ENCODE data around the gene ATR. TPM values are rescaled to one million over a fixed set of nuclear protein-coding genes. Genes with fewer than 3 reads are reported as not detected.
"Not testable (repeated sequence)": the region's sequence is repeated elsewhere in the genome, so short reads cannot be mapped to it uniquely, and the experiment has no call there.

The ATR gene
- total RNA-seq, 3 donors from 2014 or later (not counting 1 experiment from before 2014, with no cell fraction given) = 39.9 to 47.9 (median 45.8) TPM

DNA sequence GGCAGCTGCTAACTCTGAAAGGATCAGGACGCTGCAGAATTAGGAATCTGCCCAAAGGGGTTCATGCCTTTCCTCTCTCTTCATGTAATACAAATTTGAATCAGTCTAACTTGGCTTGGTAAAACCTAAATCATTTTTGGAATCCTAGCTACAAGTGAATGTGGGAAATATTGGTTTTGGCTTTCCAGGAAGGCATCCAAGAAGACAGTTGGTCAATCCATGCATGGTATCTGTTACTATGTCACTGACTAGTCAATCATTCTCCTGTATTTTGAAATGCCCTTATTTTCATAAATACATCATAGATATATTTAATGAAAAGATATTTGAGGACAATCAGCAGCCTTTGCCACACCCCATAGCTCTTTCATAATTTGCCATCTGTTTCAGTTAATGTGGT, 10.2 kb upstream of the ATR start:
- Mint-ChIP-seq H3K4me1 (no peaks in the 10 kb centered on the region), H3K9me3 (no peaks in the 10 kb centered on the region), H3K27me3 (ENCODE audit: low read depth in 2 of 2) (peaks cover 13 to 21% of the 10 kb centered on the region in 2 donors), H3K36me3 (no peaks in the 10 kb centered on the region), H3K27ac (no peak overlapping the region), H3K4me3 (no peak overlapping the region)
- TF ChIP-seq, protein P1, sequence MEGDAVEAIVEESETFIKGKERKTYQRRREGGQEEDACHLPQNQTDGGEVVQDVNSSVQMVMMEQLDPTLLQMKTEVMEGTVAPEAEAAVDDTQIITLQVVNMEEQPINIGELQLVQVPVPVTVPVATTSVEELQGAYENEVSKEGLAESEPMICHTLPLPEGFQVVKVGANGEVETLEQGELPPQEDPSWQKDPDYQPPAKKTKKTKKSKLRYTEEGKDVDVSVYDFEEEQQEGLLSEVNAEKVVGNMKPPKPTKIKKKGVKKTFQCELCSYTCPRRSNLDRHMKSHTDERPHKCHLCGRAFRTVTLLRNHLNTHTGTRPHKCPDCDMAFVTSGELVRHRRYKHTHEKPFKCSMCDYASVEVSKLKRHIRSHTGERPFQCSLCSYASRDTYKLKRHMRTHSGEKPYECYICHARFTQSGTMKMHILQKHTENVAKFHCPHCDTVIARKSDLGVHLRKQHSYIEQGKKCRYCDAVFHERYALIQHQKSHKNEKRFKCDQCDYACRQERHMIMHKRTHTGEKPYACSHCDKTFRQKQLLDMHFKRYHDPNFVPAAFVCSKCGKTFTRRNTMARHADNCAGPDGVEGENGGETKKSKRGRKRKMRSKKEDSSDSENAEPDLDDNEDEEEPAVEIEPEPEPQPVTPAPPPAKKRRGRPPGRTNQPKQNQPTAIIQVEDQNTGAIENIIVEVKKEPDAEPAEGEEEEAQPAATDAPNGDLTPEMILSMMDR (IDR thresholded peaks at IDR 0.05) = no peak
- no peak overlapping the region for H3K4me3 ChIP-seq (ENCODE audit: low read length)
- DNase-seq (no peak), ATAC-seq (no peak)
- H3K36me3 ChIP-seq (ENCODE audit: control insufficient read depth, insufficient read depth, low read length) = no peaks in the 10 kb centered on the region
- H3K4me1 ChIP-seq (ENCODE audit: control insufficient read depth, insufficient read depth, low read length) = no peaks in the 10 kb centered on the region
- peaks cover 3% of the 10 kb centered on the region for H3K27me3 ChIP-seq (ENCODE audit: control insufficient read depth, insufficient read depth, low read length)
- no peak overlapping the region for H3K27ac ChIP-seq (ENCODE audit: low read length)
- intact Hi-C loops (cut with micrococcal nuclease) = no loop called here
- no peaks in the 10 kb centered on the region for H3K9me3 ChIP-seq (ENCODE audit: control insufficient read depth, insufficient read depth, low read length)
- 100% methylated on average over 1 of the region's 1 CpG for WGBS (ENCODE audit: insufficient coverage)

DNA sequence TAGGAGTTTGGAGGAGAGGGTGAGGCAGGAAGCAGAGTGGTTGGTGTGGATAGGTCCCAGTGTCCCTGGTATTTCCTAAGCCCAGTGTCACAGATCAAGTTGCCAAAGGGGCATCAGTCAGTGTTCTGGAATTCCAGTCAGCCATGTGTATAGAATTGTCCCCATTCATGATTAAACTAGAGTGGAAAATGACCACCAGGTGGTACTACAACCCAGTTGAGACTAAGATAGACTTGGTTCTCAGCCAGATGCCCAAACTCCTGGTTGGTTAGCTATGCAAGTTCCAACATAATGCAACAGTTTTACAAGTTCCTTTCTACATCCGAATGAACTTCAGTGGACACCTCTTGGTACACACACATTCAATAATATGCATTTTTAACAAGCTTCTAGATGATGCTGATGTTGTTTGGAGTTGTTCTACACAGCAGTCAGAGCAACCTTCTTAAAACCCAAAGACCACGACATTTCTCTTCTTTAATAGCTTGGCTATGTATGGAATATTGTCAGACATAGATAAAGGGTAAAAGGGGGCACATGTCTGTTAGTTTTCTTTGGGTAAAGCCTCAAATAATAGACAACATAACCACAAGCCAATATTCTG, 8.4 kb upstream of the ATR start:
- ATAC-seq (peak; percentile 49 to 70 (median 61)), DNase-seq (peak in 1 of 2 donors; percentile 75)
- H3K36me3 ChIP-seq (ENCODE audit: control insufficient read depth, insufficient read depth, low read length) = no peaks in the 10 kb centered on the region
- H3K4me3 ChIP-seq (ENCODE audit: low read length) = no peak overlapping the region
- Mint-ChIP-seq H3K4me3 (no peak overlapping the region), H3K9me3 (no peaks in the 10 kb centered on the region), H3K36me3 (no peaks in the 10 kb centered on the region), H3K4me1 (no peaks in the 10 kb centered on the region), H3K27ac (no peak overlapping the region), H3K27me3 (ENCODE audit: low read depth in 2 of 2) (peaks cover 18 to 24% of the 10 kb centered on the region in 2 donors)
- no peaks in the 10 kb centered on the region for H3K4me1 ChIP-seq (ENCODE audit: control insufficient read depth, insufficient read depth, low read length)
- TF ChIP-seq, protein P1 (IDR thresholded peaks at IDR 0.05) = peak; percentile 49
- WGBS (ENCODE audit: insufficient coverage) = no CpG with 5 or more reads among the region's 2 CpGs
- H3K27me3 ChIP-seq (ENCODE audit: control insufficient read depth, insufficient read depth, low read length) = peaks cover 3% of the 10 kb centered on the region
- H3K27ac ChIP-seq (ENCODE audit: low read length) = no peak overlapping the region
- intact Hi-C loops (cut with micrococcal nuclease) = loop anchor here (1.0 to 2.0 kb wide), 2 partner anchors 400 to 408 kb away; no protein-coding TSS in a partner anchor
- no peaks in the 10 kb centered on the region for H3K9me3 ChIP-seq (ENCODE audit: control insufficient read depth, insufficient read depth, low read length)

DNA sequence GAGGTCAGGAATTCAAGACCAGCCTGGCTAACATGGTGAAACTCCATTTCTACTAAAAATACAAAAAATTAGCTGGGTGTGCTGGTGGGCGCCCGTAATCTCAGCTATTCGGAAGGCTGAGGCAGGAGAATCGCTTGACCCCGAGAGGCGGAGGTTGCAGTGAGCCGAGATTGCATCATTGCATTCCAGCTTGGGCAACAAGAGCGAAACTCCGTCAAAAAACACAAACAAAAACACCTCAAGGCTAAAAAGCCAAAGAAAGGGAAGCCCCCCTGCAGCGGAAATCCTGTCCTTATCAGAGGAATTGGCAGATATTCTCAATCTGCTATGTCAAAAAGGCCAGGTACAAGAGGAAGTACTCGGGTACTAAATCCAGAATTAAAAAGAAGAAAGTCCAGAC, 2.5 kb upstream of the ATR start:
- WGBS (ENCODE audit: insufficient coverage) = 97% methylated on average over 11 of the region's 11 CpGs
- Mint-ChIP-seq H3K27me3 (ENCODE audit: low read depth in 2 of 2) (peaks cover 12 to 28% of the 10 kb centered on the region in 2 donors), H3K4me1 (peaks cover 31 to 34% of the 10 kb centered on the region in 2 donors)
- H3K27me3 ChIP-seq (ENCODE audit: control insufficient read depth, insufficient read depth, low read length); H3K9me3 ChIP-seq (ENCODE audit: control insufficient read depth, insufficient read depth, low read length); ATAC-seq; H3K4me3 Mint-ChIP-seq; H3K36me3 ChIP-seq (ENCODE audit: control insufficient read depth, insufficient read depth, low read length); intact Hi-C loops (cut with micrococcal nuclease); H3K9me3 Mint-ChIP-seq; DNase-seq; H3K27ac ChIP-seq (ENCODE audit: low read length); H3K4me3 ChIP-seq (ENCODE audit: low read length); H3K36me3 Mint-ChIP-seq; H3K27ac Mint-ChIP-seq: not testable (repeated sequence)
- H3K4me1 ChIP-seq (ENCODE audit: control insufficient read depth, insufficient read depth, low read length) = peaks cover 14% of the 10 kb centered on the region

DNA sequence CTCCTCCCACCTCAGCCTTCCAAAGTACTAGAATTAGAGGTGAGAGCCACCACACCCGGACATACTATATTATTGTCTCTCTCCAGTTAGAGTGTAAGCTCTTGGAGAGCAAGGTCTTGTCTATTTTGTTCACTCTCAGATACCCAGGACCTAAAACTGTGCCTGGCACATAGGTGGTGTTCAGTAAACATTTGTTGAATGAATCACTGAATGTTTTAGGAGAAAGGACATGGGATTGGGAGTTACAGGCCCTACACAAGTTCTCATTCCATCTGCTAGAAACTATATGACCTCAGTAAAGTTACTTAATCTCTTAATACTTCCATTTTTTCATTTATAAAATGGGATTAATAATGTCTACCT, 1.5 kb upstream of the ATR start:
- H3K4me3 Mint-ChIP-seq = peak overlapping the region; percentile 96
- TF ChIP-seq, protein P1 (IDR thresholded peaks at IDR 0.05) = no peak
- H3K4me1 Mint-ChIP-seq = peaks cover 41 to 44% of the 10 kb centered on the region in 2 donors

More for the DNA sequence above, 1.5 kb upstream of the ATR start:
- 100% methylated on average over 1 of the region's 1 CpG for WGBS (ENCODE audit: insufficient coverage)
- peaks cover 5% of the 10 kb centered on the region for H3K36me3 ChIP-seq (ENCODE audit: control insufficient read depth, insufficient read depth, low read length)
- H3K4me3 ChIP-seq (ENCODE audit: low read length) = no peak overlapping the region
- ATAC-seq (no peak), DNase-seq (no peak)
- H3K27ac Mint-ChIP-seq = peak overlapping the region; percentile 94 to 97
- peaks cover 3% of the 10 kb centered on the region for H3K27me3 ChIP-seq (ENCODE audit: control insufficient read depth, insufficient read depth, low read length)
- no peaks in the 10 kb centered on the region for H3K9me3 ChIP-seq (ENCODE audit: control insufficient read depth, insufficient read depth, low read length)
- intact Hi-C loops (cut with micrococcal nuclease) = no loop called here
- peak overlapping the region; percentile 93 for H3K27ac ChIP-seq (ENCODE audit: low read length)
- H3K4me1 ChIP-seq (ENCODE audit: control insufficient read depth, insufficient read depth, low read length) = peaks cover 17% of the 10 kb centered on the region
- H3K36me3 Mint-ChIP-seq = no peaks in the 10 kb centered on the region
- no peaks in the 10 kb centered on the region for H3K9me3 Mint-ChIP-seq
- peaks cover 12 to 24% of the 10 kb centered on the region in 2 donors for H3K27me3 Mint-ChIP-seq (ENCODE audit: low read depth in 2 of 2)

Measured in natural killer cell (primary cell).